Transverse colon (tissue), 3 donors: Measurements from ENCODE around the gene PACSIN2.

Source experiments
- CTCF ChIP-seq, 5 experiments: fragments of 200-600 bp in 3 of 5; fragments of 450-650 bp in 2 of 5; sonication (generic) in 3 of 5; IDR thresholded peaks; 1 replicate in 2 of 5; 2 replicates in 3 of 5; pipeline ENCODE4 v1.5.1; 2016 to 2017; ENCODE audit warnings: antibody characterized with exemption in 5 of 5, inconsistent platforms in 3 of 5, mild to moderate bottlenecking in 2 of 5, moderate library complexity in 1 of 5
- EP300 ChIP-seq: sonication (generic); formaldehyde crosslinking; IDR thresholded peaks from one replicate; pipeline ENCODE4 v1.6.1; 2017; ENCODE audit warnings: antibody characterized with exemption, low read depth
- POLR2A ChIP-seq: fragments of 450-650 bp; IDR thresholded peaks from one replicate; pipeline ENCODE4 v1.6.1; 2016; ENCODE audit warnings: antibody characterized with exemption, mild to moderate bottlenecking, moderate library complexity

- TF ChIP-seq CTCF (IDR thresholded peaks at IDR 0.05) (no peak), POLR2A (no peak), EP300 (no peak)
These were observed 117.0 kb downstream of the PACSIN2 start for GRCh38 chr22:42897960-42898359.
